GM13976 (cell line): ENCODE data around the gene VAC14.

Experiments
- DNase-seq: peaks from one replicate; pipeline ENCODE4 v3.0.0; 2012; ENCODE audit warnings: low spot score
- in situ Hi-C: fragments of 300-500 bp; cut with MboI; formaldehyde crosslinking; loops from one replicate; pipeline ENCODE4 v1.12.0; 2022; ENCODE audit warnings: low sequenced_read_pairs, mixed read lengths, inconsistent platforms; ENCODE audit not compliant: unreplicated experiment
- TF ChIP-seq, protein P1 (sequence below): IDR thresholded peaks from 2 replicates; pipeline ENCODE4 v1.5.1; 2012; ENCODE audit warnings: borderline replicate concordance, mild to moderate bottlenecking; ENCODE audit not compliant: insufficient read depth; ENCODE audit errors: extremely low read depth, missing control alignments, control extremely low read depth

Gene VAC14

DNA sequence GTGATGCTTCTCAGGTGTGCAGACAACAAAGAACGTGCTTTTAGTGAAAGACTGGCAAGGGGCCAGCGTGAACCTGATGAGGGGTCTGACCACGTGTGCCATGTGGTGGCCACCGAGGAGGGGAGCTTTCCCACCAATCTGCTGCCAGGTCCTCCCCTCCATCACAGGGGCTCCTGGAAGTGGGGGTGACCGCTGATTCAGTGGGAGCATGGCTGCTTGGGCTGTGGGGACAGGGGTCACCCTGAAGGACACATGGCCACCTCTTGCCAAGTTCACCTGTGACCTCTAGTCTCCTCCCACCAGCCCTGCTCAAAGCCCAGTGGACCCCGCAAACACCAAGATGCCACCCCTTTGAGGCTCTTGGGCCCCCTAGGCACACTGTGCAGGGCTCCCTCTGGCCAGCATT lies 77.2 kb downstream of the VAC14 start:
- TF ChIP-seq, protein P1, sequence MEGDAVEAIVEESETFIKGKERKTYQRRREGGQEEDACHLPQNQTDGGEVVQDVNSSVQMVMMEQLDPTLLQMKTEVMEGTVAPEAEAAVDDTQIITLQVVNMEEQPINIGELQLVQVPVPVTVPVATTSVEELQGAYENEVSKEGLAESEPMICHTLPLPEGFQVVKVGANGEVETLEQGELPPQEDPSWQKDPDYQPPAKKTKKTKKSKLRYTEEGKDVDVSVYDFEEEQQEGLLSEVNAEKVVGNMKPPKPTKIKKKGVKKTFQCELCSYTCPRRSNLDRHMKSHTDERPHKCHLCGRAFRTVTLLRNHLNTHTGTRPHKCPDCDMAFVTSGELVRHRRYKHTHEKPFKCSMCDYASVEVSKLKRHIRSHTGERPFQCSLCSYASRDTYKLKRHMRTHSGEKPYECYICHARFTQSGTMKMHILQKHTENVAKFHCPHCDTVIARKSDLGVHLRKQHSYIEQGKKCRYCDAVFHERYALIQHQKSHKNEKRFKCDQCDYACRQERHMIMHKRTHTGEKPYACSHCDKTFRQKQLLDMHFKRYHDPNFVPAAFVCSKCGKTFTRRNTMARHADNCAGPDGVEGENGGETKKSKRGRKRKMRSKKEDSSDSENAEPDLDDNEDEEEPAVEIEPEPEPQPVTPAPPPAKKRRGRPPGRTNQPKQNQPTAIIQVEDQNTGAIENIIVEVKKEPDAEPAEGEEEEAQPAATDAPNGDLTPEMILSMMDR, result no peak
- no peak for DNase-seq
- in situ Hi-C loops, result no loop called here

DNA sequence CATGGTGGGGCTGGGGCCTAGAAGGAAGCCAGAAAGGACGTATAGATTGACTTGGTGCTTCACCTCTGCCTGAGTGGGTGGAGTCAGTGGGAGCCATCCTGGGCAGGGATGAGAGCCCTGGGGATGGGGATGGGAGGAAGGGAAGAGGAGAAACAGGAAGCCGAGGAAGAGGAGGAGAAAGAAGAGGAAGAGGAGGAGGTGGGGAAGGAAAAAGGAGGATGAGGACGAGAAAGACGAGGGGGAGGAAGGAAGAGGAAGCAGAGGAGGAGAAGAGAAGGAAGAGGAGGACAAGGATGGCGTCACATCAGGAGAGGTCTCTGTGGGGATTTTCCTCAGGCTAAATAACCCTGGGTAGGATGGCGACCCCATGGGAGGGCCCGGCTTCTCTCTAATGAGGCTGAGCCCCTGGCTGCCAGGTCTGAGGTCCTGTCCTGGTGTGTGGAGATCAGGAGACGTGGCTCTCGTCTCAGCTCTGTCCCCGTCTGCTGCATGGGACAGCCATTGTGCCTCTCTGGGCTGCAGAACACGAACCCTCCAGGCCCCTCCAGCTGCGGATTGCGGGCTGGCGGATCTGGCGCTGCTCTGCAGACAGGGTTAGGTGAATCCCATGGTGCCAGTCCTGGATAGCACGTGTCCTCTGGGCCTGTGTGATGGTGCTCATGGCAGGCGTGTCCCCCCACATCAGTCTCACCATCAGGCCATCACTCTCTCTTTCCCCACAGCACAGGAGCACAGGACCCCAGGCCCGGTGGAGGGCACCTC lies 79.6 kb downstream of the VAC14 start:
- TF ChIP-seq, protein P1, result no peak
- in situ Hi-C loops, result no loop called here

DNA sequence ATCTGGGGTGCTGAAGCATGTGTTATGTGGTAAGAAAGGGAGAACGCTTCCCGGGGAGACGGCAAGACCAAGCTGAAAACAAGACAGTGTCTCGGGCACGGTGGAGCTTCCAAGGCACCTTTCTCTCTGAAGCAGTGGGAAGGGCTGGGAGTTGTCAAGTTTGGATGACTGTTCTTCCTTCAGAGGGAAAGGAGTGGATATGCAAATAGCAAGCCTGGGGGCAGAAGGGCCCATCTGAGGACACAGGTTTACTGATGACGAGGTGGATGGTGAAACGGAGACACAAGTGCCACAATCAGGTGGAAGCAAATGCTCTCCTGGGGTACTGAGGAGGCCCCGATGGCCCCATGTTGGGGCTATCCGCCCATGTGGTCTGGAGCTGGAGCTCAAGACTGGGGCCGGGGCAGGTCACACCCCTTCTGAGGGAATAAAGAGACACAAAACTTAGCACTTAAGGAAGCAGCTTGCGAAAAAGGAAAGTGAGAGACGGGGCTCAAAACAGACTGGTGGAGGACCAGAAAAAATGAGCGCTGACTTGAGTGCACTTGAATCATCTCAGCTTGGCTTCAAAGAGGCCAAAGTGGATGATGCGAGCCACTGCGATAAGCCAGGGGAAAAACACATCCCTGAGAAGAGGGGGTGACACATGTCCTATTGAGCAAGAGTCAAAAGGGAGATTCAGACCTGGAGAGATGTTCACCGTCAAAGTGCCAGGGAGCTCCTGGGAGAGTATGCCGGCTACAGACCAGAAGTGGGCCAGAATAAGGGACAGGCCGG lies 80.3 kb downstream of the VAC14 start:
- TF ChIP-seq, protein P1, result no peak
- in situ Hi-C loops, result no loop called here
- no peak for DNase-seq

More for the DNA sequence above, 79.6 kb downstream of the VAC14 start:
- no peak for DNase-seq

DNA sequence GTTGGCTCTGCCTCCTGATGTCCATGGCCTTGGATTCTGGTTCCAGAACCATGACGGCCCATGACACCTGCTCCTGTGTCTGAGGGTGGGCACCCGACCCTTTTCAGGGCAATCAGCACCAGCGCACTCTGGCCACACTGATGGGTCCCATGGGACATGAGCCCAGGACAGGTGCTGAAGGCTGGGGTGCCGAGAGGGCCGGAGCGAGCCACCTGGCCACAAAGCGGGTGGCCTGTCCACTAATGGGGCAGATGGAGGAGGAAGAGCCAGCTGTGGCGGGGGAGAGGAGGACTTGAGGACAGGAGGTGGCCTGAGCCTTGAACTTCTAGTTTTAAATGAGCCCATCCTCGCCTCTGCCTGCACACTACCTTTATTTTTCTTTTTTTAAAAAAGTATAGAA lies 83.9 kb downstream of the VAC14 start:
- in situ Hi-C loops, result no loop called here
- TF ChIP-seq, protein P1, result no peak
- DNase-seq, result no peak

DNA sequence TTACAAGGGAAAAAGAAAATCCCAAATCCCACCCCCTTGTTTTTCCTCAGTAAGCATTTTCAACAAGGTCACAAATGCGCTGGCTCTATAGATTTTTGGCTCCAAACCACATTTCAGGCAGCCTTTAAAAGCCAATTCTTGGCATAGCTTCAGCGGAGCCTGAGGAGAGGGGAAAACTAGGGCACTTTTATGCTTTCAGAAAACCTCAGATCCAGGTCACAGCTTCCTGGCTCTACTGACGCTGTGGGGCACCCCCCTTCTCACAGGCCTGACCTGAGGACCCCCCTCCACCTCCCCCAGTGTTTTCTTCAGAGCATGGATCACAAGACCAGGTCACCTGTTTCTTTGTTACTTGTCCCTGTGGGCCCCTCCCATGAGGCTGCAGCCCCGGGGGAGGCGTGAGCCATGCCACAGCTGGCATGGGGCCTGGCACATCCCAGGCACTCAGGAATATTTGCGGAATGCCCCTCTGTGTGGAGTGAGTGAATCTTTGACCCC lies 85.0 kb downstream of the VAC14 start:
- no peak for DNase-seq
- in situ Hi-C loops, result no loop called here
- TF ChIP-seq, protein P1, result no peak

DNA sequence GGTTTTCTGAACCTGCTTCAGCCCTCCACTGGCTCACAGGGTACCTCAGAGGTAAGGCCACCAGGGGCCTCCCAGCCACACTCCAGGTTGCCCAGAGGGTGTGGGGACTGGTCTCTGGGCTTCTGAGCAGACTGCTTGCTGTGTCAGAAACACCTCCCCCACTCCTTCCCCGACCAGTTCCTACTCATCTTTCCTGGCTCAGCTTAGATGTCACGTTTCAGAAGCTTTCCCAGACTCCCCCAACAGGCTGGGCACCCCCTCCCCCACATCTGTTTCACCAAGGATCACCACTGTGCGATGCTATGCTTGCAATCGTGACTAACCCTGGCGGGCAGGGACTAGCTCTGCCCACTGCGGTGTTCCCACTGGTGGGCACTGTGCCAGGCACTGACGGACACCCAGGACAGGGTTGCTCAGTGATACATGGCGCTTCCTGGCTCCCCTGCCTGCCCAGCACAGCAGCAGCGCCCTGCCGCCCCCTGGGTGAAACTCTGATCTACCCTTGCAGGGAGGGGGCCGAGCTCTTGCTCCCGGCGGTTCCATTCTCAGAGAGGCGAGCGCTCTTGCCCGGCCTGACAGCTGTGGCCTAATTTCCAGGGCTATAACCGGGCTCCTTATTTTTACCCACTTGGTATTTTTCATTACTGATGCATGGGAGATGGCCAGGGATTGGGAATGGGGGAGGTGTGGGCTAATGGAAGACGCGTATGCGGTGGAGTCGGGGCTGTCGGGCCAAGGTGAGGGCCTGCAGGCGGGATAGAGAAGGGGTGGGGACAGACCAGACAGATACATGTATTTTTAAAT lies 85.7 kb downstream of the VAC14 start:
- TF ChIP-seq, protein P1, result no peak
- in situ Hi-C loops, result no loop called here
- no peak for DNase-seq
